Gastroesophageal sphincter (tissue), 4 donors: ENCODE measurements around the gene CCNG2. TPM values are rescaled to one million over a fixed set of nuclear protein-coding genes. Genes with fewer than 3 reads are reported as not detected.

Source experiments
- ATAC-seq: fragments of 150-250 bp; one replicate; pipeline ENCODE4 v1.9.1; 2016; ENCODE audit warnings: mild to moderate bottlenecking, moderate library complexity
- H3K27ac ChIP-seq, 4 donors: fragments of 200-600 bp; sonication (generic) in 3 of 4; 1 replicate in 3 of 4; 2 replicates in 1 of 4; pipeline ENCODE4 v1.5.1; 2016 to 2019
- H3K27me3 ChIP-seq: fragments of 200-600 bp; sonication (generic); one replicate; pipeline ENCODE4 v1.5.1; 2019
- H3K36me3 ChIP-seq, 2 donors: fragments of 200-600 bp; sonication (generic); one replicate each; pipeline ENCODE4 v1.5.1; 2019; ENCODE audit warnings: control low read depth in 1 of 2
- H3K4me1 ChIP-seq, 3 donors: fragments of 200-600 bp; sonication (generic); 1 replicate in 2 of 3; 2 replicates in 1 of 3; pipeline ENCODE4 v1.5.1; 2016 to 2019; ENCODE audit warnings: control low read depth in 2 of 3
- H3K4me3 ChIP-seq, 2 donors: fragments of 200-600 bp; sonication (generic); one replicate each; pipeline ENCODE4 v1.5.1; 2019; ENCODE audit warnings: mild to moderate bottlenecking in 1 of 2, moderate library complexity in 1 of 2
- H3K9me3 ChIP-seq, 3 donors: fragments of 200-600 bp; sonication (generic); one replicate each; pipeline ENCODE4 v1.5.1; 2017 to 2019; ENCODE audit warnings: control low read depth in 2 of 3
- EP300 ChIP-seq: sonication (generic); formaldehyde crosslinking; IDR thresholded peaks from one replicate; pipeline ENCODE4 v1.6.1; 2017; ENCODE audit warnings: antibody characterized with exemption, mild to moderate bottlenecking
- POLR2A ChIP-seq, 2 donors: fragments of 450-650 bp; IDR thresholded peaks; one replicate each; pipeline ENCODE4 v1.6.1; 2017; ENCODE audit warnings: antibody characterized with exemption in 2 of 2, mild to moderate bottlenecking in 2 of 2, moderate library complexity in 1 of 2
- POLR2AphosphoS5 ChIP-seq: sonication (generic); formaldehyde crosslinking; IDR thresholded peaks from one replicate; pipeline ENCODE4 v1.6.1; 2017; ENCODE audit warnings: antibody characterized with exemption
- WGBS, 2 donors: methylation state at CpG; one replicate each; pipeline ENCODE4 v1.1.5; 2018; ENCODE audit warnings: low coverage in 1 of 2; 5-methylcytosine and 5-hydroxymethylcytosine counted together
- total RNA-seq, 4 donors: library from RNA; depleted of rRNA; stranded (reverse); fragments of >200 nt; gene quantifications; one replicate each; pipeline ENCODE4 v1.1.0, GENCODE V29; 2016
- TF ChIP-seq, protein P1 (sequence below), 4 experiments: fragments of 200-600 bp in 2 of 4; fragments of 450-650 bp in 2 of 4; sonication (generic) in 1 of 4; IDR thresholded peaks; one replicate each; pipeline ENCODE4 v1.5.1; 2017 to 2019; ENCODE audit warnings: antibody characterized with exemption in 4 of 4, mild to moderate bottlenecking in 2 of 4, moderate library complexity in 2 of 4

Gene CCNG2
- total RNA-seq, 4 donors from 2014 or later: 19.3 to 27.1 (median 22.4) TPM

DNA sequence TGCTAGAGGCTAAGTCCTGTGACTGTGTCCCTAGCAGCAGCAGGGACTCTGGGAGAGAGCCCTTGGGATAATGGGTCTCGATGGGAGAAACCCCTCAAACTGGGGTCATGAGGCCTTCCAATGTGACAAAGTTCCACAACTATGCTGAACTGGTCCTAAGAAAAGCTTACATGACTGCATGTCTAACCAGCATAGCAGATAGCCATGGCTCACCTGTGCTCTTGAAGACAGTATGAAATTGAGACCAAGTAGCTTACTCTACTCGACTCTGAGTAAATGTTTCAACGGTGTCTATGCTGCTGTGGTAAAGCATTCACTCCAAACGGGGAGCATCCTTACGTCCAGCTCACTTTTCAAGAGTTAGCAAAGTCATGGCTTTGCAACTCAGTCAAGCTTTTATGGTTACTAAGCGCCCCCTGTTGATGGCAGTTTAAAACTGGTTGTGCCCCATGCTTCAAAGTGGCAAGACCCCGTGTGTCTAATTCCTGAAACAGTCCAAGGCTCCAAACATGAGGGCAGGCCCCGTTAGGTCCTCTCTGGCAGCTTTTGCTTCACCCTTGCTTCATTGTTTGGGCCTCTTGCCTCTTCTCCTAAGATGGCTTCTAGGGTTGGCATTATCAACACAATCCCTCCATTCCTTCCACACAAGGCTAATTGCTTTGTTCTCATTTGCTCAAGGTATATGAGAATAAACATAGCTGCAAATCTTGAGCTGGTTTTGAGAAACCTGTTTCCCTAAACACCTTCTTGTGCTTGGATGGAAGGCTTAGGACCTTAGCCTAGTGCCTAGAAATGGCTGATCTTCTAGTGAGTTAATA is 46.6 kb downstream of the CCNG2 start:
- no peak overlapping the region for H3K4me3 ChIP-seq
- H3K9me3 ChIP-seq: no peaks in the 10 kb centered on the region
- no peaks in the 10 kb centered on the region for H3K36me3 ChIP-seq
- H3K4me1 ChIP-seq: no peaks in the 10 kb centered on the region
- ATAC-seq: peak; percentile 66
- TF ChIP-seq POLR2A (IDR thresholded peaks at IDR 0.05) (no peak), EP300 (no peak)
- TF ChIP-seq, protein P1, sequence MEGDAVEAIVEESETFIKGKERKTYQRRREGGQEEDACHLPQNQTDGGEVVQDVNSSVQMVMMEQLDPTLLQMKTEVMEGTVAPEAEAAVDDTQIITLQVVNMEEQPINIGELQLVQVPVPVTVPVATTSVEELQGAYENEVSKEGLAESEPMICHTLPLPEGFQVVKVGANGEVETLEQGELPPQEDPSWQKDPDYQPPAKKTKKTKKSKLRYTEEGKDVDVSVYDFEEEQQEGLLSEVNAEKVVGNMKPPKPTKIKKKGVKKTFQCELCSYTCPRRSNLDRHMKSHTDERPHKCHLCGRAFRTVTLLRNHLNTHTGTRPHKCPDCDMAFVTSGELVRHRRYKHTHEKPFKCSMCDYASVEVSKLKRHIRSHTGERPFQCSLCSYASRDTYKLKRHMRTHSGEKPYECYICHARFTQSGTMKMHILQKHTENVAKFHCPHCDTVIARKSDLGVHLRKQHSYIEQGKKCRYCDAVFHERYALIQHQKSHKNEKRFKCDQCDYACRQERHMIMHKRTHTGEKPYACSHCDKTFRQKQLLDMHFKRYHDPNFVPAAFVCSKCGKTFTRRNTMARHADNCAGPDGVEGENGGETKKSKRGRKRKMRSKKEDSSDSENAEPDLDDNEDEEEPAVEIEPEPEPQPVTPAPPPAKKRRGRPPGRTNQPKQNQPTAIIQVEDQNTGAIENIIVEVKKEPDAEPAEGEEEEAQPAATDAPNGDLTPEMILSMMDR (IDR thresholded peaks at IDR 0.05): peak; percentile 58 to 77 (median 74)
- no peak overlapping the region for H3K27ac ChIP-seq
- no peaks in the 10 kb centered on the region for H3K27me3 ChIP-seq
- 5 to 6% methylated on average over 7 of the region's 8 CpGs for WGBS, 2 donors

- Histone ChIP-seq H3K9me3 (no peaks in the 10 kb centered on the region), H3K4me3 (no peak overlapping the region), H3K27me3 (no peaks in the 10 kb centered on the region), H3K4me1 (no peaks in the 10 kb centered on the region), H3K27ac (no peak overlapping the region), H3K36me3 (no peaks in the 10 kb centered on the region)
- TF ChIP-seq, protein P1 (IDR thresholded peaks at IDR 0.05): no peak
- TF ChIP-seq POLR2A (IDR thresholded peaks at IDR 0.05): no peak
- no peak for TF ChIP-seq POLR2AphosphoS5
- no peak for TF ChIP-seq EP300
- ATAC-seq: no peak
Measured at GRCh38 chr4:77204621-77205020, 47.6 kb downstream of the CCNG2 start.

DNA sequence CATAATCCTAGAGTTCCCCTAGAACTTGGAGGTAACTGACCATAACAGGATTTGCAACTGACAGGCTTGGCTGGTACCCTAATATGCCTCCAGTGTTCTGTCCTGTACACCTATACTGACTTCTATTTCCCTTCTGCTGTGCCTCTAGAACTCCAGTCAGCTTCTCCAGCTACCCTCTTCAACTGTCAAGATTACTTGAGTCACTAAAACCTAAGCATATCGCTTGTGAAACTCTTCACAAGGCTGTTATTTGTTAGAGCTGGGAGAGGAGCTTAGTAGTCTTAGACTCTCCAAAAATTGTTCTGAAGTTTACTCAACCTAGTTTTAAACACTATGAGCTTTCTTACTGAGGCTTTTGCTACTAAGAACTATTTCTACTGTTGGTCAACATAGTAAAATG is 52.0 kb downstream of the CCNG2 start:
- H3K27me3 ChIP-seq: no peaks in the 10 kb centered on the region
- no peaks in the 10 kb centered on the region for H3K9me3 ChIP-seq
- H3K4me3 ChIP-seq: no peak overlapping the region
- H3K4me1 ChIP-seq: no peaks in the 10 kb centered on the region
- no peaks in the 10 kb centered on the region for H3K36me3 ChIP-seq
- TF ChIP-seq, protein P1 (IDR thresholded peaks at IDR 0.05): no peak
- no peak for TF ChIP-seq EP300
- TF ChIP-seq POLR2A (IDR thresholded peaks at IDR 0.05): no peak
- TF ChIP-seq POLR2AphosphoS5: no peak
- H3K27ac ChIP-seq: no peak overlapping the region
- WGBS, 2 donors: 100% methylated on average over 1 of the region's 1 CpG
- ATAC-seq: no peak

DNA sequence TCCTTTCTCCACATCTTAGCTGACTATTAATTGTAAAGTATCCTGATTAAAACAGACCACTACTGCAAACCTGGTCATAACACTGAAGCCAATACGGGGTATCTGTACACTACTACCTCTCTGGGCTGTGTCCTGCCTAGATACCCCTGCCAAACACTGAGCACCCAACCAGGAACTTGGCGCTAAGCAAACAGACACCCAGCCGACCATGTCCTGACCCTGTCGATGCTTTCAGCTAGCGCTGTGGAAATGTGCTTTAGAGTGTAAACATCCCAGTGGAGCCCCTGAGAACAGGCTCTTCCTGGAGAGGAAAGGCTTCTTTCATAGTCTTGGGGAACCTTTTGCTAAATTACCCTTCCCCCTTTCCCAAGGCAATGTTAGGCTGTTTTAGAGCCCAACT is 52.9 kb downstream of the CCNG2 start:
- ATAC-seq: no peak
- H3K27me3 ChIP-seq: no peaks in the 10 kb centered on the region
- no peaks in the 10 kb centered on the region for H3K4me1 ChIP-seq
- H3K27ac ChIP-seq: no peak overlapping the region
- no peaks in the 10 kb centered on the region for H3K9me3 ChIP-seq
- H3K4me3 ChIP-seq: no peak overlapping the region
- no peaks in the 10 kb centered on the region for H3K36me3 ChIP-seq
- WGBS, 2 donors: 20 to 80% methylated on average over 1 to 2 of the region's 5 CpGs
- TF ChIP-seq POLR2AphosphoS5 (no peak), POLR2A (IDR thresholded peaks at IDR 0.05) (no peak), EP300 (no peak)
- TF ChIP-seq, protein P1 (IDR thresholded peaks at IDR 0.05): no peak

- Histone ChIP-seq H3K36me3 (no peaks in the 10 kb centered on the region), H3K4me1 (no peaks in the 10 kb centered on the region), H3K9me3 (no peaks in the 10 kb centered on the region), H3K27ac (no peak overlapping the region), H3K27me3 (no peaks in the 10 kb centered on the region), H3K4me3 (no peak overlapping the region)
- WGBS, 2 donors: 80 to 90% methylated on average over 3 to 4 of the region's 4 CpGs
- TF ChIP-seq POLR2A (IDR thresholded peaks at IDR 0.05): no peak
- no peak for TF ChIP-seq POLR2AphosphoS5
- TF ChIP-seq, protein P1 (IDR thresholded peaks at IDR 0.05): no peak
- TF ChIP-seq EP300: no peak
- no peak for ATAC-seq
Measured at GRCh38 chr4:77215107-77215506, 58.1 kb downstream of the CCNG2 start.
